ENCODE measurements around the gene HFE. TPM values are rescaled to one million over a fixed set of nuclear protein-coding genes. Genes with fewer than 3 reads are reported as not detected.
A peak's percentile ranks its signal among the peaks of the same experiment; 100 is the strongest.

The HFE gene
- total and polyA plus RNA-seq, 2 of the 13 experiments (the other 11 are each of a cell fraction or from before 2014, with no cell fraction given), result 3.7 to 6.3 TPM

GRCh38 chr6:26104457-26105108 is 17.4 kb downstream of the HFE start (continued):
- TF ChIP-seq RFXAP (CRISPR knock-in tag; IDR thresholded peaks at IDR 0.05; ENCODE audit: borderline replicate concordance), result peak; percentile 87; the same call in 1 of the 2 replicates
- no peak for TF ChIP-seq IRF9 (CRISPR knock-in tag; IDR thresholded peaks at IDR 0.05; ENCODE audit: borderline replicate concordance)
- TF ChIP-seq IRX3 (CRISPR knock-in tag; IDR thresholded peaks at IDR 0.05; ENCODE audit: borderline replicate concordance, low read depth), result peak; percentile 44; the same call in 1 of the 2 replicates
- peak; percentile 89 for TF ChIP-seq MED1 (CRISPR knock-in tag; IDR thresholded peaks at IDR 0.05)
- TF ChIP-seq ZBTB37 (CRISPR knock-in tag; IDR thresholded peaks at IDR 0.05), result peak; percentile 91
- TF ChIP-seq, protein P1, sequence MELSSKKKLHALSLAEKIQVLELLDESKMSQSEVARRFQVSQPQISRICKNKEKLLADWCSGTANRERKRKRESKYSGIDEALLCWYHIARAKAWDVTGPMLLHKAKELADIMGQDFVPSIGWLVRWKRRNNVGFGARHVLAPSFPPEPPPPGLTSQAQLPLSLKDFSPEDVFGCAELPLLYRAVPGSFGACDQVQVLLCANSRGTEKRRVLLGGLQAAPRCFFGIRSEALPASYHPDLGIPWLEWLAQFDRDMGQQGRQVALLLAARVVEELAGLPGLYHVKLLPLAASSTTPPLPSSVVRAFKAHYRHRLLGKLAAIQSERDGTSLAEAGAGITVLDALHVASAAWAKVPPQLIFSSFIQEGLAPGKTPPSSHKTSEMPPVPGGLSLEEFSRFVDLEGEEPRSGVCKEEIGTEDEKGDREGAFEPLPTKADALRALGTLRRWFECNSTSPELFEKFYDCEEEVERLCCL (CRISPR knock-in tag; IDR thresholded peaks at IDR 0.05; ENCODE audit: borderline replicate concordance), result 0 out of 2 replicates have a peak, but pooled peaks have one; percentile 3
- 0 out of 2 replicates have a peak, but pooled peaks have one; percentile 21 for TF ChIP-seq CREB1 (IDR thresholded peaks at IDR 0.05)
- peak; percentile 41 for TF ChIP-seq CREB1 (CRISPR knock-in tag; IDR thresholded peaks at IDR 0.05)
- TF ChIP-seq NCOR1 (IDR thresholded peaks at IDR 0.05; ENCODE audit: borderline replicate concordance, low read length), result peak; percentile 87
- no peak for TF ChIP-seq ZNF639 (CRISPR knock-in tag; conservative IDR thresholded peaks at IDR 0.05)
- peak; percentile 53; the same call in 1 of the 2 replicates for TF ChIP-seq CREM (IDR thresholded peaks at IDR 0.05)
- TF ChIP-seq CREM (CRISPR knock-in tag; IDR thresholded peaks at IDR 0.05), result no peak
- TF ChIP-seq ZNF703 (CRISPR knock-in tag; IDR thresholded peaks at IDR 0.05; ENCODE audit: borderline replicate concordance), result no peak
- peak; percentile 69; the same call in 1 of the 2 replicates for TF ChIP-seq E2F1 (CRISPR knock-in tag; IDR thresholded peaks at IDR 0.05)
- TF ChIP-seq, protein P2, sequence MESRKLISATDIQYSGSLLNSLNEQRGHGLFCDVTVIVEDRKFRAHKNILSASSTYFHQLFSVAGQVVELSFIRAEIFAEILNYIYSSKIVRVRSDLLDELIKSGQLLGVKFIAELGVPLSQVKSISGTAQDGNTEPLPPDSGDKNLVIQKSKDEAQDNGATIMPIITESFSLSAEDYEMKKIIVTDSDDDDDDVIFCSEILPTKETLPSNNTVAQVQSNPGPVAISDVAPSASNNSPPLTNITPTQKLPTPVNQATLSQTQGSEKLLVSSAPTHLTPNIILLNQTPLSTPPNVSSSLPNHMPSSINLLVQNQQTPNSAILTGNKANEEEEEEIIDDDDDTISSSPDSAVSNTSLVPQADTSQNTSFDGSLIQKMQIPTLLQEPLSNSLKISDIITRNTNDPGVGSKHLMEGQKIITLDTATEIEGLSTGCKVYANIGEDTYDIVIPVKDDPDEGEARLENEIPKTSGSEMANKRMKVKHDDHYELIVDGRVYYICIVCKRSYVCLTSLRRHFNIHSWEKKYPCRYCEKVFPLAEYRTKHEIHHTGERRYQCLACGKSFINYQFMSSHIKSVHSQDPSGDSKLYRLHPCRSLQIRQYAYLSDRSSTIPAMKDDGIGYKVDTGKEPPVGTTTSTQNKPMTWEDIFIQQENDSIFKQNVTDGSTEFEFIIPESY (CRISPR knock-in tag; IDR thresholded peaks at IDR 0.05), result peak; percentile 30; the same call in 1 of the 2 replicates
- no peak for TF ChIP-seq MEIS2 (CRISPR knock-in tag; IDR thresholded peaks at IDR 0.05)
- TF ChIP-seq, protein P3, sequence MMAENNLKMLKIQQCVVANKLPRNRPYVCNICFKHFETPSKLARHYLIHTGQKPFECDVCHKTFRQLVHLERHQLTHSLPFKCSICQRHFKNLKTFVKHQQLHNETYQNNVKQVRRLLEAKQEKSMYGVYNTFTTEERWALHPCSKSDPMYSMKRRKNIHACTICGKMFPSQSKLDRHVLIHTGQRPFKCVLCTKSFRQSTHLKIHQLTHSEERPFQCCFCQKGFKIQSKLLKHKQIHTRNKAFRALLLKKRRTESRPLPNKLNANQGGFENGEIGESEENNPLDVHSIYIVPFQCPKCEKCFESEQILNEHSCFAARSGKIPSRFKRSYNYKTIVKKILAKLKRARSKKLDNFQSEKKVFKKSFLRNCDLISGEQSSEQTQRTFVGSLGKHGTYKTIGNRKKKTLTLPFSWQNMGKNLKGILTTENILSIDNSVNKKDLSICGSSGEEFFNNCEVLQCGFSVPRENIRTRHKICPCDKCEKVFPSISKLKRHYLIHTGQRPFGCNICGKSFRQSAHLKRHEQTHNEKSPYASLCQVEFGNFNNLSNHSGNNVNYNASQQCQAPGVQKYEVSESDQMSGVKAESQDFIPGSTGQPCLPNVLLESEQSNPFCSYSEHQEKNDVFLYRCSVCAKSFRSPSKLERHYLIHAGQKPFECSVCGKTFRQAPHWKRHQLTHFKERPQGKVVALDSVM (CRISPR knock-in tag; IDR thresholded peaks at IDR 0.05), result 0 out of 2 replicates have a peak, but pooled peaks have one; percentile 13
- TF ChIP-seq GATAD2A (CRISPR knock-in tag; IDR thresholded peaks at IDR 0.05), result peak; percentile 78
